AG09309 (cell line): ENCODE data around the gene OCA2.

Source experiments
- DNase-seq: peaks from one replicate; pipeline ENCODE4 v3.0.0-alpha.2; 2010; ENCODE audit warnings: low read depth
- H3K4me3 ChIP-seq: 2 replicates; pipeline ENCODE4 v1.5.1; 2011; ENCODE audit warnings: mild to moderate bottlenecking, low read depth, low read length, moderate library complexity; ENCODE audit not compliant: control insufficient read depth
- CTCF ChIP-seq: IDR thresholded peaks from 2 replicates; pipeline ENCODE4 v1.5.1; 2011; ENCODE audit warnings: mild to moderate bottlenecking, low read depth, low read length, inconsistent platforms; ENCODE audit not compliant: insufficient read depth, control insufficient read depth; ENCODE audit errors: missing control alignments

OCA2 gene

DNA sequence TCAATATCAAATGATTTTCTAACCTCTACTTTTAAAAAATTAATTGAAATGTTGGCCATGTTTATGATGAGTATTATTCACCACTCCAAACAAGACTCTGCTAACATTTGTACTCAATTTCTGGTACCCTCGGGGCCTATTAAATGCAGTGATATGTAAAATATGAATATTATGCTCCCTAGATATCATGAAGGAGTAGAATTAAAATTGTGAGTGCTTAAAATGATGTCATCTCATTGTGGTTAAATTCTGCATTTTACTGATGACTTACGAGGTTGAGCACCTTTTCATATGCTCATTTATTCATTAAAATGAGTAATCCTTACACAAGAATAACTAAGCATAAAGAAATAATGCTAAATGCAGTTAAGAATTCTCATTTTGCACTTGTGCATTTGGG is 159.9 kb downstream of the OCA2 start:
- no peak for DNase-seq
- TF ChIP-seq CTCF = no peak
- no peak overlapping the region for H3K4me3 ChIP-seq

GRCh38 chr15:27937851-27938250 is 161.3 kb downstream of the OCA2 start:
- DNase-seq = no peak
- TF ChIP-seq CTCF = no peak
- H3K4me3 ChIP-seq = no peak overlapping the region

GRCh38 chr15:27936164-27936563 is 163.0 kb downstream of the OCA2 start:
- no peak overlapping the region for H3K4me3 ChIP-seq
- TF ChIP-seq CTCF = no peak
- DNase-seq = no peak

GRCh38 chr15:27935328-27935727 is 163.8 kb downstream of the OCA2 start:
- TF ChIP-seq CTCF = no peak
- H3K4me3 ChIP-seq = no peak overlapping the region
- no peak for DNase-seq

- no peak overlapping the region for H3K4me3 ChIP-seq
- no peak for DNase-seq
- TF ChIP-seq CTCF = no peak
Observed at GRCh38 chr15:27934782-27935181, 164.3 kb downstream of the OCA2 start.

DNA sequence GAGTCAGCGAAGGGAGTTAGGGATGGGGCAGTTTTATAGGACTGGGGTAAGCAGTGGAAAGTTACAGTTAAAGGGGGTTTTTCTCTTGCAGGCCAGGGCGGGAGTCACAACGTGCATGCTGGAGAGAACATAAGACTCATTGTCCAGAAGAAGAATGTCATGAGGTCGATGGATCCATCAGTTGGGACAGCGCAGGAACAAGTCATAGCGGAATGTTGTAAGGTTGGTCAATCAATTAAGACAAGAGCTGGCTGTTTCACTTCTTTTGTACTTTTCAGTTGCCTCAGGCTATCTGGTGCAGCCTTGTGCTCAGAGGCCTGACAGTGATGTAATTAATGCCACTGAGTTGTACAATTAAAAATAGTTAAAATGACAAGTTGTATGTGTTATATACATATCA is 165.6 kb downstream of the OCA2 start:
- no peak for TF ChIP-seq CTCF
- no peak overlapping the region for H3K4me3 ChIP-seq
- DNase-seq = no peak

- TF ChIP-seq CTCF = no peak
- DNase-seq = no peak
- no peak overlapping the region for H3K4me3 ChIP-seq
Observed at GRCh38 chr15:27932600-27932999, 166.5 kb downstream of the OCA2 start.
